ENCODE results near the gene CKAP4.

Gene CKAP4

GRCh38 chr12:106276032-106276740 lies 28.4 kb upstream of the CKAP4 start:
- DNase-seq = no peak
- intact Hi-C loops (cut with DNase I) = no loop called here

GRCh38 chr12:106275458-106275857 lies 27.6 kb upstream of the CKAP4 start:
- no peak for DNase-seq
- intact Hi-C loops (cut with DNase I) = no loop called here

- intact Hi-C loops (cut with DNase I) = no loop called here
- DNase-seq = no peak
Observed at GRCh38 chr12:106274575-106275121, 26.8 kb upstream of the CKAP4 start.

- no peak for DNase-seq
- intact Hi-C loops (cut with DNase I) = no loop called here
Observed at GRCh38 chr12:106274012-106274411, 26.2 kb upstream of the CKAP4 start.

GRCh38 chr12:106273491-106273890 lies 25.7 kb upstream of the CKAP4 start:
- intact Hi-C loops (cut with DNase I) = no loop called here
- DNase-seq = no peak

- intact Hi-C loops (cut with DNase I) = no loop called here
- no peak for DNase-seq
Observed at GRCh38 chr12:106271575-106272505, 24.0 kb upstream of the CKAP4 start.

- intact Hi-C loops (cut with DNase I) = no loop called here
- no peak for DNase-seq
Observed at GRCh38 chr12:106269150-106269771, 21.4 kb upstream of the CKAP4 start.

- DNase-seq = no peak
- intact Hi-C loops (cut with DNase I) = no loop called here
Observed at GRCh38 chr12:106267535-106267934, 19.7 kb upstream of the CKAP4 start.

GRCh38 chr12:106265116-106265515 lies 17.3 kb upstream of the CKAP4 start:
- no peak for DNase-seq
- intact Hi-C loops (cut with DNase I) = no loop called here

- intact Hi-C loops (cut with DNase I) = no loop called here
Observed at GRCh38 chr12:106258935-106259334, 11.1 kb upstream of the CKAP4 start.

GRCh38 chr12:106258226-106258625 lies 10.4 kb upstream of the CKAP4 start:
- DNase-seq = no peak
- intact Hi-C loops (cut with DNase I) = no loop called here

More at GRCh38 chr12:106258935-106259334, 11.1 kb upstream of the CKAP4 start:
- DNase-seq = no peak

- DNase-seq = no peak
- intact Hi-C loops (cut with DNase I) = no loop called here
Observed at GRCh38 chr12:106256524-106256923, 8.7 kb upstream of the CKAP4 start.

- no peak for DNase-seq
- intact Hi-C loops (cut with DNase I) = no loop called here
Observed at GRCh38 chr12:106255952-106256351, 8.1 kb upstream of the CKAP4 start.

GRCh38 chr12:106255493-106255892 lies 7.7 kb upstream of the CKAP4 start:
- intact Hi-C loops (cut with DNase I) = no loop called here
- peak in 1 of 42 donors; percentile 3 for DNase-seq

- intact Hi-C loops (cut with DNase I) = no loop called here
- peak in 1 of 42 donors; percentile 9 for DNase-seq
Observed at GRCh38 chr12:106254724-106255123, 6.9 kb upstream of the CKAP4 start.

- peak in 1 of 42 donors; percentile 31 for DNase-seq
- intact Hi-C loops (cut with DNase I) = no loop called here
Observed at GRCh38 chr12:106251631-106252455, 4.0 kb upstream of the CKAP4 start.

- DNase-seq = peak in 1 of 42 donors; percentile 31
- intact Hi-C loops (cut with DNase I) = loop anchor here (5.0 kb wide), 2 partner anchors 53 to 108 kb away; partner anchors contain the start of genes POLR3B and TCP11L2
Observed at GRCh38 chr12:106249411-106250135, 1.8 kb upstream of the CKAP4 start.

GRCh38 chr12:106248846-106249371 lies 1.1 kb upstream of the CKAP4 start:
- peak in 11 of 42 donors; percentile 9 to 55 (median 22) for DNase-seq
- intact Hi-C loops (cut with DNase I) = loop anchor here (5.0 kb wide), 2 partner anchors 53 to 108 kb away; partner anchors contain the start of genes POLR3B and TCP11L2

Data from head of caudate nucleus (tissue), 42 donors.